ENCODE results near the gene MCM10. TPM values are rescaled to one million over a fixed set of nuclear protein-coding genes. Genes with fewer than 3 reads are reported as not detected.
A peak's percentile ranks its signal among the peaks of the same experiment; 100 is the strongest.

MCM10 gene
- total and polyA plus RNA-seq, 2 of the 8 experiments (the other 6 are each of a cell fraction or from before 2014, with no cell fraction given), result 9.8 to 60.3 TPM

GRCh38 chr10:13219685-13220670 is 58.6 kb downstream of the MCM10 start (continued):
- TF ChIP-seq SP1 (IDR thresholded peaks at IDR 0.05; ENCODE audit: low read depth, low read length), result no peak
- peak; percentile 80 for TF ChIP-seq TEAD4 (IDR thresholded peaks at IDR 0.05; ENCODE audit: low read depth, low read length)
- TF ChIP-seq, protein P1, sequence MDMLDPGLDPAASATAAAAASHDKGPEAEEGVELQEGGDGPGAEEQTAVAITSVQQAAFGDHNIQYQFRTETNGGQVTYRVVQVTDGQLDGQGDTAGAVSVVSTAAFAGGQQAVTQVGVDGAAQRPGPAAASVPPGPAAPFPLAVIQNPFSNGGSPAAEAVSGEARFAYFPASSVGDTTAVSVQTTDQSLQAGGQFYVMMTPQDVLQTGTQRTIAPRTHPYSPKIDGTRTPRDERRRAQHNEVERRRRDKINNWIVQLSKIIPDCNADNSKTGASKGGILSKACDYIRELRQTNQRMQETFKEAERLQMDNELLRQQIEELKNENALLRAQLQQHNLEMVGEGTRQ (IDR thresholded peaks at IDR 0.05; ENCODE audit: low read length), result no peak

Data from H1 (cell line).